Measurements from ENCODE around the gene CPNE8.
A peak's percentile ranks its signal among the peaks of the same experiment; 100 is the strongest.
"Not testable (repeated sequence)": the region's sequence is repeated elsewhere in the genome, so short reads cannot be mapped to it uniquely, and the experiment has no call there.

CPNE8 gene

DNA sequence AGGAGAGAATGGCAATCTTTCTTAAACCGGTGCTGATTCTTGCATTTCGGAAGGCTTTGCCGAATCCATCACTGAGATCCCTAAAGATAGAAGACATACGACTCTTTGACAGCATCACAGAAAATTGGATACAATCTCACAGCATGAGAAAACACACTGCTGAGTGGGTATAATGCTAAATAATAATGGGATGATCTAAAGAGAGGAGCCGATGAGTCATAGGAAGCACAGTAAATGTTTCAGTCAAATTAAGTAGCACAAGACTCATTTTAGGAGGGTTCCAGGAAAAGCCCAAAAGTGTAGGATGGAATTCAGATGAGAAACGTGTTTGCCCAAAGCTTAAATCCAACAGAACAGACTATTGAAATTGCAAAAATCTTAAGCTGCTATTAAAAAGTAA lies 81.7 kb downstream of the CPNE8 start:
- no peak for DNase-seq

DNA sequence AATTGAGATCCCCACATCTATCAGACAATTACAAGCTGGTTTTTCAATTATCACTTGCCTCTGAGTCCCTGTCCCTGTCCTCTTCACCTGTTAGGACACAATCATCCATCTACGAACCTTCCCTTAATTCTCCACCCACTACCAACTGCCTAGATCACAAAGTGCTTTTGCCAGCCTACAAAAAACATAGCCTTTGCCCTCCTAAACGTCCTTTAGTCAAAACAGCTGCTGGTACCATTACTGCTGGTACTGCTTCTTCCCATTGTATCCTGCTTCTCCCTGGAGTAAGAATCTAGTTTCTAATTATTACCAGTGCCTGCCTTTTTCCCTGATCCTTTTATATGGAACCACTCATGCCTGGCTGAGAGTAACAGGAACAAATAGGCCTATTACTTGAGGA lies 82.1 kb downstream of the CPNE8 start:
- no peak for DNase-seq

DNA sequence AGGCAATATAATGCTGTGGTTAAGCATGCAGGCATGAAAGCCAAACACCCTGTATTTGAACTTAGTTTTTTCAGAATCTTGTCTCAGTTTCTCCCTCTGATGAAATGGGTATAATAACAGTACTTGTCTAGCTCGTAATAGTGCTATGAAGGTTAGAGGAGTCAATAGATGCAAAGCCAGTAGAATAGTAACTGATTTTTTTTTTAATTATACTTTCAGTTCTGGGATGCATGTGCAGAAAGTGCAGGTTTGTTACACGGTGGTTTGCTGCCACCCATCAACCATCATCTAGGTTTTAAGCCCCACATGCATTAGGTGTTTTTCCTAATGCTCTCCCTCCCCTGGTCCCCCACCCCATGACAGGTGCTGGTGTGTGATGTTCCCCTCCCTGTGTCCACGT lies 87.4 kb downstream of the CPNE8 start:
- DNase-seq: no peak

DNA sequence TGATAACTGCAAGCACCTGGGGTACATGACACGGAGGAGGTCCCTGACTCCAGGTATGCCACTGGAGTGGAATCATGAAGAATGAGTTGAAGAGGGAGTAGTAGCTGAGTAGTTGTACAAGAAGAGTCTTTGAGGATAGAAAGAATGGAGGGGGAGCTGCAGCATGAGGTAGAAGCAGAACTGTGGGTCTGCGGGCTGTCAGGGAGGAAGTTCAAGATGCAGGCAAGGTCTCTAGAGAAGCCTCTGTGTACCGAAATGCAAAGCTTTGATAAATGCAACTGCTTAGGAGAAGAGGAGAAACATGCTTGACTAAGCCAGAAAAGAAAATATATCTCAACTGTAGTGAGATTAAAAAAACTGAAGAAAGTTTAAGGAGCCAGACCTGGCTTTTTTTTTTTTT lies 91.5 kb downstream of the CPNE8 start:
- no peak for DNase-seq

DNA sequence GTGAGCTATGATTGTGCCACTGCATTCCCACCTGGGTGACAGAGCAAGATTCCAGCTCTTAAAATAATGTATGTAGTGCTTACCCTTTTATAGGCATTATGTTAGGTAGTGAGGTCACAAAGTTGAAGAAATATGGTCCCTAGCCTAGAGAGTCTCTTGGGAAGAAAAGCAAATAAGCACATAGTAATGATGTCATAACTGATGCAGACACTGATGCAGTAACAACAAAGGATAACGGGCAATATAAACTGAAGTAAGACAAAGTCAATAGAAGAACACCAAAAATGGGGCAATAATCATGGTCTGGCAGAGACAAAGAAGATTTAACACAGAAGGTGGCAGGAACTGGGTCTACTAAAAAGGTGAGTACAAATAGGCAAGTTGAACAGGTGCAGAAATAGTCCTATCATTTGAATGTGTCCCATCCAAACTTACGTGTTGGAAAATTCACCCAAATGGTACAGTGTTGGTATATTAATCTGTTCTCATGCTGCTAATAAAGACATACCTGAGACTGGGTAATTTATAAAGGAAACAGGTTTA lies 93.5 kb downstream of the CPNE8 start:
- DNase-seq: no peak

DNA sequence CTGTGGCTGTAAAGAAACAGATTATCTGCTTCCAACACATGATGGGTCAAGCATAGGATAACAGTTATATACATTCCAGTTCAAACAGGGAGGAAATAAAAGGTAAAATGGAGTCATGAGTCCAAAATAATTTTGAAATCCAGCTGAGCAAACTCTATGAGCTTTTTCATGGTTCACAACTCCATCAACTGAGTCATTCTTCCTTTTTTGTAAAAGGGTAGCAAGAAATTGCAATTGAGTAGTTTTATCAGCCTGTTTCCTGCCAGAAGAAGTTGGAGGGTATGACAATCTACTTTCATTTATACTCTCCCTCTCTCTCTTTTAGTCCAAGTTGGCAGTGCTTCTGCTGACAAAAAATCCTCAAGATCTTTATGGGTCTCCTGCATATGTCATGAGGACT lies 95.6 kb downstream of the CPNE8 start:
- no peak for DNase-seq

DNA sequence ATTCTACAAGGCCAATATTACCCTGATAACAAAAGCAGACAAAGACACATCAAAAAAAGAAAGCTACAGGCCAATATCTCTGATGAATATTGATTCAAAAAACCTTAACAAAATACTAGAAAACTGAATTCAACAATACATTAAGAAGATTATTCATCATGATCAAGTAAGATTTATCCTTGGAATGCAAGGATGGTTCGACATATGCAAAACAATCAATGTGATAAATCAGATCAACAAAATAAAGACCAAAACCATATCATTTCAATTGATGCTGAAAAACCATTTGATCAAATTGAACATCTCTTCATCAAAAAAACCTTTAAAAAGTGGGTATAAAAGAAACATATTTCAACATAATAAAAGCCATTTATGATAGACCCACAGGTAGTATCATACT lies 117.3 kb downstream of the CPNE8 start:
- no peak for DNase-seq

DNA sequence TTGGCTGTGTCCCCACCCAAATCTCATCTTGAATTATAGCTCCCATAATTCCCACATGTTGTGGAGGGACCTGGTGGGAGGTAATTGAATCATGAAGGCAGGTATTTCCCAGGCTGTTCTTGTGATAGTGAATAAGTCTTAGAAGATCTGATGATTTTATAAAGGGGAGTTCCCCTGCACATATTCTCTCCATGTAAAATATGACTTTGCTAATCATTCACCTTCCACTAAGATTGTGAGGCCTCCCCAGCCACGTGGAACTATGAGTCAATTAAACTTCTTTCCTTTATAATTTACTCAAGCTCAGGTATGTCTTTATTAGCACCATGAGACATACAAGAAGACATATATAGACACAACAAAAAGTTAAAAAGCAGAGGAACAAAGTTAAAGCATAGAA lies 120.0 kb downstream of the CPNE8 start:
- no peak for DNase-seq

DNA sequence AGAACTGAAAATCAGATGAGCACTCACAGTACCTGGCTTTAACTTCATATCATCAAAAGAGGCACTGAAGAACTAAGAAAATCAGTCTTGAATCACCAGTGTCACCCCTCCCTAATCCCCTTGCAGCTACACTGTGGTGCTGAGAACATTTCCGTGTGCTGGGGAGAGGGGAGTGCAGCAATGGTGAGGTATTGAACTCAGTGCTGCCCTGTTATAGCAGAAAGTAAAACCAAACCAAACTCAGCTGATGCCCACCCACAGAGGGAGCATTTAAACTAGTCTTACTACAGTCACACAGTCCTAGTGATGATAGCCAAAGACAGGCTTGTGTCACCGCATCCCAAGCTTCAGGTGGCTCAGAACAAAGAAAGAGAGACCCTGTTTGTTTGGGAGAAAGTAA lies 122.1 kb downstream of the CPNE8 start:
- DNase-seq: no peak

DNA sequence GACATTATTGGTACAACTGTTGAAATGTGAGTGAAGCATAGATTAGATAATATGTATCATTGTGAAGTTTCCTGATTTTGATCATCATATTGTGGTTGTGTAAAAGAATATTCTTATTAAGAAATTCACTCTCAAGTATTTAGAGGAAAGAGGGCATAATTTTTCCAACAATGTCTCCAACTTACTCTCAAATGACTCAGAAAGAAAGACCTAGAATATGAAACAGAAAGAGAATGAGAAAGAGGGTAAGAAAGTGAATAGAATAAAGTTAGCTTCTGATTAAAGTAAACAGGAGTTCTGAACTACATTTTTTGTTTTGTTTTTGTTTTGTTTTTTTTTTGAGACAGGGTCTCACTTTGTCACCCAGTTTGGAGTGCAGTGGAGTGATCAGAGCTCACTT lies 123.0 kb downstream of the CPNE8 start:
- no peak for DNase-seq

DNA sequence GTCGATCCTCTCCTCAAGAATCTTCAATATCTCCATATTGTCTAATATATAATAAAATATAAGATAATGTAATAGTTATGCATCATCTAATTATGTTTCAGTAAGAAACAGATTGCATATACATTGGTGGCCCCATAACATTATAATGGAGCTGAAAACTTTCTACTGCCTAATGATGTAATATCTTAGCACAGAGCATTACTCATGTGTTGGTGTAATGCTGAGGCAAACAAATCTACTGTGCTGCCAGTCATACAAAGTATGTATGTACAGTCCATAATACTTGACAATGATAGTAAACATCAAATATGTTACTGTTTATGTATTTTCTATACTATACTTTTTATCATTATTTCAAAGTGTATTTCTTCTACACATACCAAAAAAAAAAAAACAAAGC lies 128.7 kb downstream of the CPNE8 start:
- no peak for DNase-seq

DNA sequence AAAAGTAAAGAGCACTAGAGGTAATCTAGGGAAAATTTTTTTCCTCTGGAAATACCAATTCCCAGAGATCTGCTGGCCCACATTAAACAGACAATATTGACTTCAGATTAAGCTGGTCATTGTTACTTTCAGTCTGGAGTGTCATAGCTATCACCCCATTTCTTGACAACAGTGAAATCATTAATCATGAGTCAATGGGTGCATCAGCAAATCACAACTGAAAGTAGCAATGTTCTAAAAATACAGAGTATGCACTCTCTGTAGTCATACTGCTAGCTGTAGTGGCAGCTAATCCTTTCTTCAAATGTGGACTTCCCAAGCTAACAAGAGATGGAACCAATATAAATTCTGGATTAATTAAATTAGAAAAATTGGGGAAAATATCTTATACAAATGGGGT lies 129.9 kb downstream of the CPNE8 start:
- DNase-seq: no peak

DNA sequence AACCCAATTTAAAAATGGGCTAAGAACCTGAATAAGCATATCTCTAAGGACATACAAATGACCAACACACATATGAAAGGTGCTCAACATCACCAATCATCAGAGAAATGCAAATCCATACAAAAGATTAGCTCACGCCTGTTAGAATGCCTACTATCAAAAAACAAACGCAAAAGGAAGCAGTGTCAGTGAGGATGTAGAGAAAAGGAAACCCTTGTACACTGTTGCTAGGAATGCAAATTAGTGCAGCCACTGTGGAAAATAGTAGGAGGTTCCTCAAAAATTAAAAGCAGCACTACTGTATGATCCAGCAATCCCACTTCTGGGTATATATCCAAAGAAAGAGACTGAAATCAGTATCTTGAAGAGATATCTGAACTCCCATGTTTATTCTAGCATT lies 133.0 kb downstream of the CPNE8 start:
- DNase-seq: no peak

DNA sequence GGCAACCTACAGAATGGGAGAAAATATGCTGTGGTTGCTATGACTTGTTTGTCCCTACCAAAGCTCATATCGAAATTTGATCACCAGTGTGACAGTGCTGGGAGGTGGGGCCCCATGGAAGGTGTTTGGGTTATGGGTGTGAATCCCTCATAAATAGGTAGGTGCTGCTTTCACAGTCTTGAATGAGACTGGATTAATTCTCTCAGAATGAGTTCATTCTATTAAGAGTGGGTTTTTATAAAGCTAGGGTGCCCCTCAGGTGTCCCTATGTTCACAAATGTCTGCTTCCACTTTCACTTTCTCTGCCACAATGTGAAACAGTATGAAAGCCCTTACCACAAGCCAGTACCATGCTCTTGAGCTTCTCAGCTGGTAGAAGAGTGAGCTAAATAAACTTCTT lies 133.5 kb downstream of the CPNE8 start:
- DNase-seq: peak; percentile 30

DNA sequence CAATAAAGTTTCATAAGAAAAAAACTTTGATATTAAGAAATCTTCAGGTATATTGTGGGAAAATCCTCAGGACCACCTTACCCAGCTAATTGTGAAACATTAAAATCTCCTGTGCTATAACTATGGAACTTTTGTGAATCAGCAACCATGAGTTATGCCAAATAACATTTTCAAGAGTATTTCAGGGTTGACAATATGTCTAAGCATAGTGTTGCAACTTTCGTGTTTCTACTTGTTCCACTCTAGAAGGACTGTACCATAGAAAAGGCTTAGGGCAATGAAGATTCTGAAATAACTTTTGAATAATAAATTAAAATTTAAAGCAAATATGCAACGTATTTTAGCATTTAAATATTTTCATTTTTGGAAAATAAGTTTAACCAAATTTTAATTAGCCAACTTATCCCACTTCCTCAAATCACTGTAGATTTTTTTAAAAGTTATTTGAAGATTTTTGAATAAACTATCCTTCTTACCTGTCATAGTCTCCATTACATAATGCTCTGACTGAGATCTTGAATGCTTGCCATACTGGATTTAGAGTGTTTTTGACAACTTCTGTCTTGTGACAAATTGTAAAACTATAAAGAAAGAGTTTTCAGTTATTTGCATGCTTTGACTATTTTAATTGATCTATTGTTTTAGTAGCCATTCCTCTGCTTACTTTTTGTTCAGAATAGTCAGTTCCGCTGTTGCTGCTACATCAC lies 143.6 kb downstream of the CPNE8 start:
- no peak for DNase-seq

DNA sequence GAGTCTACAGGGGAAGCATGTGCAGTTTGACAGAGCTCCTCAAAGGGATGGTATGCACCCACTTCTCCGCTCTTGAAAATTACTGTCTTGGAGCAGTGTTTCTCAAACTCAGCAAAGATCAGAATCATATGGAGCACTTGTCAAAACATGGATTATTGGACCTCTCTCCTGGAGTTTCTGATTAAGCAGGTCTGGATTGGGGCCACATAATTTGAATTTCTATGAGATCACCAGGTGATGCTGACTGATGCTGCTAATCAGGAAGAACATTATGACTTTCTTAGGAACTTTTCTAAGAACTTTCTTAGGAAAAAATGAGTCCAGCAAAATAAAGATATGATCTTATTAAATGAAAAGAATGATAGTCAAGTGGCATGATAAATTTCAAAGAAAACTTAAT lies 144.3 kb downstream of the CPNE8 start:
- DNase-seq: no peak

DNA sequence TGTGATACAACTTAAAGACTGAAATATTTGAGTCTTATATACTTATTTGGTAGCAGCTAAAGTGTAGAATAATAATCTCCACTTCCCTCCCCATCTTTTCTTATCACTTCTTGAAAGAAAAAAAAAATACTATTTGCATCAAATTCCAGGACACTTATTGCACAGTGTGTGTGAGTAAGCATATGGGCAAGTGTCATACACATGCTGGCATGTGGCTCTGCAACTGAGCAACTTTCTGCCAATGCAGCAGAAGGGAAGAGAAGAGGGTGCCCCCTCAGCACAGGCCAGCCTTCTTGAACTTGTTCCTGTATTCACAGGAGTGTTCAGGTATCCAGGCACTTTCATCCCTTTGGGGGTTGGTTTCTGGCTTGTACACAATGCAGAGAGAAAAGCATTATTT lies 145.8 kb downstream of the CPNE8 start:
- DNase-seq: no peak

DNA sequence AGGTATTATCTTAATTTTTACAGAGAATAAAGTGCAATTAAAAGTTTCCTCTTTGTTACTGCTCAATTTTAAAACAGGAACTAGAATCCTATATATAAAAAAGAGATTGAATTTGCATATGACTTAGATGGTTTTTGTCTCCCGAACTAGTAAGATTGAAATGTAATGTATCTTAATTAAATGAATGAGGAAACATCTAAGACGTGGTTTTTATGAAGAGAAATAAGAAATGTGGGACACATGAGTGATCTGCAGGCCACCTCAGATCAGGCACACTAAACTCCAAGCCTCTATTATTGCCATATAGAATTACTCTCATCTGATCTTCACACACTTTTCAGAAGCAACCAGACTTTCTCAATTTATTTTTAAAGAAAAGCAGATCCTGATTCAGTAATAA lies 158.6 kb downstream of the CPNE8 start:
- DNase-seq: no peak

DNA sequence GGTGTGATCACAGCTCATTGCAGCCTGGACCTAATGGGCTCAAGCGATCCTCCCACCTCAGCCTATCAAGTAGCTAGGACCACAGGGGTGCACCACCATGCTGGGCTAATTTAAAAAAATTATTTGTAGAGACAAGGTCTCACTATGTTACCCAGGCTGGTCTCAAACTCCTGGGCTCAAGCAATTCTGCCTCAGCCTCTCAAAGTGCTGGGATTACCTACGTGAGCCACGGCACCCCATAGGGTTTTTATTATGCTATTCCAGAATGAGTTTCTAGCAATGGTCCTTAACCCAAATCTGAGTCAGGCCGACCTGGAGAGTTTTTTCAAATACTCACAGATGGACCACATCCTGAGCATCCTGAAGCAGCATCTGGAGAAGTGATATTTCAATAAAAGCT lies 159.8 kb downstream of the CPNE8 start:
- no peak for DNase-seq

DNA sequence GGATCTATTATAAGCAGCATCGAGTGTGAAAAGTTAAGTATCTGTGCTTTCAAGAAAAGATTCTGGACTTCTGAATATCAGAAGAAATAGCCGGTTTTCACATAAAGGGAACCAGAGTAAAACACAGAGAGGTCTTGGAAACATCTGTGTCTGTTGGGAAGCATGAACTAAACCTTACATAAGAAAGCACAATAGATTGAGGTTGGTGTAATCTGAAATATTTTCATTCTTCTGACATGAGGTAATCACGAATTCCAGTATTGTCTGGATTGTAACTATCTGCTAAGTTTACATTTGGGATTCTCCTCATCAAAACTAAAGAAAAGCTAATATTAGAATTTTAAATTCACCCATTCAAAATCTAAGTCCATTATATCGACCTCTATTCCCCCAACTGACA lies 161.3 kb downstream of the CPNE8 start:
- DNase-seq: no peak

DNA sequence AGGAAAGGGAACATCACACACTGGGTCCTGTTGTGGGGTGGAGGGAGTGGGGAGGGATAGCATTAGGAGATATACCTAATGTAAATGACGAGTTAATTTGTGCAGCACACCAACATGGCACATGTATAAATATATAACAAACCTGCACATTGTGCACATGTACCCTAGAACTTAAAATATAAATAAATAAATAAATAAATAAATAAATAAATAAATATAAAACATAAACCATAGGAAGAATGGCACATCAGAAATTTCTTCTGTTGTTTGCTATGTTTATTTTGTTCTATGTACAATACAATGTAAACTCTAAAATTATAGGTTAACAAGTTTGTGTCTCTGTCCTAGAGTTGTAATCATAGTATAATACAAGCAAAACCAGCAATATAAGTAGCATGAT lies 162.9 kb downstream of the CPNE8 start:
- DNase-seq: not testable (repeated sequence)

DNA sequence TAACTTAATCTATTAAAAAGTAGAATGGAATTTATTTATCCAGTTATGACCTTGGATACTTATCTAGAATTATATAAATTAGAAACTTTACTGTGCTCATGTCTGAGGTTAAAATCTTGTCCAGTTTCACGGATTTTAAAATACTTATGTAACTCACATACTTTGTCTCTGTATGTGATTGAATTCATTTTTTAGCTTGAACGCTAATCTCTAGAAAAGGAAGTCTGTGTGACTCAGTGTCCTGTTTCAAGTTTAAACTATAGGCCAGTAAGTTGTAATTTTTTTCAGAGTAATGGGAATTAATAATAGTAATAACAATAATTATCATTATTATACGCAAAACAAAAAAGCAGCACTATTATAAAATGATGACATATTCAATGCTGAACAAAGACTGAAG lies 168.6 kb downstream of the CPNE8 start:
- DNase-seq: no peak

DNA sequence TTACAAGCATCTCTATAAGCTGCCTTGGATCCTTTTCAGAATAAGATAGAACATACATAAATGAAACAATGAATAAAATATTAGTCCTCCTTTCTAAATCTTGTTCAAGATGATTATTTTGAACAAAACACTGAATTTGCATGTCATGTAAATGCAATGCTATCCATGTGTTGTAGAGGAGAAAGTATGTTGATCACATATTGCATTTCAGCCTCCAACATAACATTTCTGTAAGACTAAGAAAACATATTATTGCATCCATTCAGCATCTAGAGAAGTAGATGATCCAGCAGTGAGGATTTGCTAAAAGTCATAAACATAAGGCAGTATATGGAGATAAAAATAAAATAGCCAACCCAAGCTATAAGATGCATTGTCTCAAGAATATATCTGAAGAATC lies 172.6 kb downstream of the CPNE8 start:
- no peak for DNase-seq

DNA sequence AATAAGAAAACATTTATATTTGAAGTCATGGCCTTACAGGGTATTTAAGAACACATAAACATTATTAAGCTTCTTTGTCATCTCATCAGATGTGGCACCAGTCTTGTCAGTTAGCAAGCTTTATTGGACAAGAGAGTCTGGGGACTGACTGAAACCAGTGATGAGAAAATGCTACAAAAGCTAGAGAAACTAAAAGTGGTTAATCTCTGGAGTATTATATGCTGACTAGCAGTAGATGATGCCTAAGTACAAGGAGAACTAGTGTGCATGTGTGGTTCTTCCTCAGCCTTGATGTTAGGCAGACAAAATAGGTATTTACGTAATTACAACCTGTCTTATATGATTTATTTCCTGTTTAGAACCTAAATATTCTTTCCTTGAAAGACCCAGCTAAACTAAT lies 176.5 kb downstream of the CPNE8 start:
- no peak for DNase-seq

DNA sequence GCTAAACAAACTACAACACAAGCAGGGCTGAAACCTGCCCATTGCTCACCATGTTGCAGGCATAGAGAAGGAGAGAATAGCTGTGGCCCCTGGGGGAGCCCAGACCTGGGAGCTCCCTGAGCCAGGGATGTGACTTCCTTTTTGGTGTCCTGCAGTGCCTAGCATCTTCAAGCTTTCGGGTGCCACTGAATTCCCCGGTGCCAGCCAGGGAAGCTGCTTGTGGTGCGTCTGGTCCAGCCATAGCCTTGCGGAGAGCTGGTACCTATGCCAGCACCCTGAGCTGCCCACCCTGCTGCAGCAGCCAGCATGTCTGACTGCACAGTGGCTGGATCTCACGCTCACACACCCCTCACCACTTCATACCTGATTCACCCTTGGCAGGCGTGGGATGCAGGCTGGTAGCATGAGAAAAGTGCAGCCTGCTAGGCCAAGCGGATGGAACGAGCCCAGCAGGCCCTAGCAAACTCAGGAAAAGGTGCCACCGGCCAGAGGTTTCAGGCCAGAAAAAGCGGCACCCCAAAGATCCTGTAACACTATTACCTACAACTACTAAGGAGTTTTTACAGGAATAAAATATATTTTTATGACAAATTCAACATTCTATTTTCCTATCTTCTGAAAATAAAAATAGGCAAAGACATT lies 183.7 kb downstream of the CPNE8 start:
- no peak for DNase-seq

Data from central memory CD4-positive, alpha-beta T cell (primary cell).